Muscle layer of colon (tissue), 2 donors: ENCODE measurements around the gene HPDL.

Experiments
- H3K27ac ChIP-seq: one replicate; pipeline ENCODE4 v1.7.0; 2013; ENCODE audit warnings: low read depth, mild to moderate bottlenecking, low read length, moderate library complexity
- H3K27me3 ChIP-seq, 2 donors: one replicate each; pipeline ENCODE4 v1.7.0; 2013; ENCODE audit warnings: low read length in 2 of 2, mild to moderate bottlenecking in 2 of 2; ENCODE audit not compliant: insufficient read depth in 2 of 2, control insufficient read depth in 1 of 2
- H3K36me3 ChIP-seq: one replicate; pipeline ENCODE4 v1.7.0; 2013; ENCODE audit warnings: mild to moderate bottlenecking, low read length; ENCODE audit not compliant: insufficient read depth
- H3K4me1 ChIP-seq: one replicate; pipeline ENCODE4 v1.7.0; 2013; ENCODE audit warnings: mild to moderate bottlenecking, low read length; ENCODE audit not compliant: insufficient read depth
- H3K4me3 ChIP-seq, 2 donors: one replicate each; pipeline ENCODE4 v1.7.0; 2013; ENCODE audit warnings: low read length in 2 of 2, low read depth in 1 of 2, mild to moderate bottlenecking in 1 of 2, moderate library complexity in 1 of 2
- H3K9ac ChIP-seq: one replicate; pipeline ENCODE4 v1.7.0; 2013; ENCODE audit warnings: low read length
- H3K9me3 ChIP-seq: one replicate; pipeline ENCODE4 v1.7.0; 2013; ENCODE audit warnings: mild to moderate bottlenecking, low read length
- donor health status: abdominal sarcoma.
- donor health status: Adenocarcinoma of cecum.

Gene HPDL

DNA sequence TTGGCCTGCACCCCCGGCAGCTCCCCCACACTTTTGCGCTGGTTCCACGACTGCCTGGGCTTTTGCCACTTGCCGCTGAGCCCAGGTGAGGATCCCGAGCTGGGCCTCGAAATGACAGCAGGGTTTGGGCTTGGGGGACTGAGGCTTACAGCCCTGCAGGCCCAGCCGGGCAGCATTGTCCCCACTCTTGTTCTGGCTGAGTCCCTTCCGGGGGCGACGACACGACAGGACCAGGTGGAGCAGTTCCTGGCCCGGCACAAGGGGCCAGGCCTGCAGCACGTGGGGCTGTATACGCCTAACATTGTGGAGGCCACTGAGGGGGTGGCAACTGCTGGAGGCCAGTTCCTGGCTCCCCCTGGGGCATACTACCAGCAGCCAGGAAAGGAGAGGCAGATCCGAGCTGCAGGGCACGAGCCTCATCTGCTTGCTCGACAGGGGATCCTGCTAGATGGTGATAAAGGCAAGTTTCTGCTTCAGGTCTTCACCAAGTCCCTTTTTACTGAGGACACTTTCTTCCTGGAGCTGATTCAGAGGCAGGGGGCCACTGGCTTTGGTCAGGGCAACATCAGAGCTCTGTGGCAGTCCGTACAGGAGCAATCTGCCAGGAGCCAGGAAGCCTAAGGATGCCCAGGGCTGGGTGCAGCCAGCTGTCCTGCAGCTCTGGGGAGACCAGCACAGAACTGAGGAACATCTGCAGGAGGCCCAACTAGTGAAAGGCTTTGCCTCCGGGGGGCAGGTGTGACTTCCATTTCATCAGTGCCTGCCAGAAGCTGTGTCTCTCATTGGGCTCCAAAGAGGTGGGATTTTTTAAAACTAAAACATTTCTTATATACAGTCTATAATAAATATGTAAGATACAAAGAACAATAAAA lies 1.2 kb downstream of the HPDL start:
- peak overlapping the region in 1 of 2 donors; percentile 65 for H3K4me3 ChIP-seq

DNA sequence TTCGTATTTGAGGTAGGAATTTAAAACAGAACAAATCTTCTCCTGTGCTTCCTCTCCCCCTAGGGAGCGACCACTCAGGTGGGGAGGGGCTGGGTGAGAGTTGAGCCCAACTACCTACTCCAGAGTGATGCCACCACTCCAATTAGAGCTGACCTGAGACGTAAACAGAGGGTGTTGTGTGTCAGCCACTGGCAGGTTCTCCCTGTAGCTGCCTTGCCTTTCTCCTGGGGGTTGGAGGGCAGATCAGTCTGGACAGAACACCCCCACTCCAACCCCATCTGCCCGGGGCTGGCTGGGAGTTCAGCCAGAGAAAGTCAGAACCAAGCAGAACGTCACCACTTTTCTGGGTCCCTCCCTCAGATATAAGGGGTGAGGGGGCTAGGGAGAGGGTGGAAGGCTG lies 2.0 kb downstream of the HPDL start:
- H3K9ac ChIP-seq = no peak overlapping the region
- H3K36me3 ChIP-seq = peaks cover 31% of the 10 kb centered on the region
- peaks cover 5% of the 10 kb centered on the region for H3K4me1 ChIP-seq
- H3K4me3 ChIP-seq = no peak overlapping the region
- peaks cover 0 to 8% of the 10 kb centered on the region in 2 donors for H3K27me3 ChIP-seq
- no peak overlapping the region for H3K27ac ChIP-seq
- no peaks in the 10 kb centered on the region for H3K9me3 ChIP-seq

More for the DNA sequence above, 1.2 kb downstream of the HPDL start:
- Histone ChIP-seq H3K27me3 (peaks cover 0 to 8% of the 10 kb centered on the region in 2 donors), H3K9ac (no peak overlapping the region), H3K27ac (no peak overlapping the region), H3K9me3 (no peaks in the 10 kb centered on the region), H3K36me3 (peaks cover 23% of the 10 kb centered on the region), H3K4me1 (peaks cover 5% of the 10 kb centered on the region)

DNA sequence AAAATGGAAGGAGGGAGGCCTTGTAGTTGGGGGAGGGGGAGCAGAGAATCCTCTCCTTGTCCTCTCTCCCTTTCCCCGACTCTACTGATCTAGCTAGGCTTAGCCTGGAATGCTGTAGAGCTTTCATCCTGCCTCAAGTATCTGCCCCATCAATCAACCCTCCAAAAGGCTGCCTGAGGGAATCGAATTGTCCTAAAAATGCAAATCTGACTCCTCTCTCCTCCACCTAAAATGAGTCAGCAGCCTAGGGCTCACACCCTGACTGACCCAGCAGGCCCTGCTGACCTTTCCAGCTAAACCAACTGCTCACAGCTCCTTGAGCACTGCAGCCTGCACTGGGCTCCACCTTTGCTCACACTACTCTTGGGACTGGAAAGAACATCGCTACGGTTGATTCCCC lies 2.8 kb downstream of the HPDL start:
- Histone ChIP-seq H3K27ac (no peak overlapping the region), H3K36me3 (peaks cover 38% of the 10 kb centered on the region)

DNA sequence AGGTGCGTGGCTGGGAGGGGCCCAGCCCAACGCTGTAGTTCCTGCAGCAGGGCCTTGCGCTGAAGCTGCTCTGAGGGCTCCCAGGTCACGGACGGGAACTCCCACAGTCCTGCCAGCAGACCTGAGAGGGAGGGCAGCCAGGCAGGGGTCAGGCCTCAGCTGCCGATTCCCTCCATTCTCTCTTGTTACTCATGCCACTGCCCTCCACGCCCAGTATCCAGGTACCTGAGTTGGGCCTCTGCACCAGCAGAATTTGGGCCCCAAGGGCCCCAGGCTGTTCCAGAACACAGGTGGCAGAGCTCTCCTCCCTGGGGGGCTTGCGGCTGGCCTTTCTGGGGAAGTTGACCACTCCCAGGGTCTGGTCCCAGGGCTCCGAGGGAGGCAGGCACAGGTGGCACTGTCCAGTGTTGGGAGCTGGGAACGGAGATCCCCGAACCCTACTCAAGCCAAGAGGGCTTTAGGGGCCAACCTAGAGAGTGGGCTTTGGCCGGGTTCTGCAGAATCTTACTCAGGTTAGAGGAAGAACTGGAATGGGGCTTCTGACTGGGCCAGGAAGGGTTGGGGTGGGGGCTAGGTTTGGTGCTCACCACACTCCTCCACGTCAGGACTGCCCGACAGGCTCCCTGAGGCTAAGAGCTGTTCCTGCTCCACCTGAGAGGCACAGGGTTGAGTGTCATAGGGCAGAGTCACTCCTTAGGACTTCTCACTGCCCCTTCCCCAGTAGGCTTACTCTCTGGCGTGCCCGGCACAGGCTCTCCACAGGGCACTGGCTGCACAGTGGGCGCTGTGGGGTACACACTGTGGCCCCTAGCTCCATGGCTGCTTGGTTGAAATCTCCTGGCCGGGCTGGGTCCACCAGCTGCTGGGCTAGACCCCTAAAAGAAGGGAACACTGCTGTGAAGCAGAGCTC lies 5.0 kb downstream of the HPDL start:
- Histone ChIP-seq H3K27me3 (peaks cover 0 to 8% of the 10 kb centered on the region in 2 donors), H3K36me3 (peaks cover 38% of the 10 kb centered on the region), H3K4me3 (no peak overlapping the region), H3K9ac (no peak overlapping the region), H3K9me3 (no peaks in the 10 kb centered on the region), H3K4me1 (no peaks in the 10 kb centered on the region), H3K27ac (no peak overlapping the region)

More for the DNA sequence above, 2.8 kb downstream of the HPDL start:
- no peaks in the 10 kb centered on the region for H3K9me3 ChIP-seq
- no peak overlapping the region for H3K4me3 ChIP-seq
- no peak overlapping the region for H3K9ac ChIP-seq
- peaks cover 5% of the 10 kb centered on the region for H3K4me1 ChIP-seq
- H3K27me3 ChIP-seq = peaks cover 0 to 8% of the 10 kb centered on the region in 2 donors

DNA sequence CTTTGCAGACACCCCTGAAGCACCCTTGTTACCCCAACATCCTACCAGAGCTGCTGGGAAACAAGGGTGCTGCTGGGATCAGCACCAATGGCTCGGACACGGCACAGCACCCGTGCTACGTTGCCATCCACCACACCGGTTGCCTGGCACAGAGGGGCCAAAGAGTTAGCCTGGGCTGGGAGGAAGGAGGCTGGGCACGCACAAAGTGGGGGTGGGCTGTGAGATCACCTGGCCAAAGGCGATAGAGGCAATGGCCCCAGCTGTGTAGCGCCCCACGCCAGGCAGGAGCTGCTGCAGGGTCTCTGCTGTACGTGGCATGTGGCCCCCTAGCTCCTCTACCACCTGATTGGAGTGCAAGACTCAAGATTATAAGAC lies 5.6 kb downstream of the HPDL start:
- H3K27ac ChIP-seq = no peak overlapping the region
- no peaks in the 10 kb centered on the region for H3K4me1 ChIP-seq
- no peak overlapping the region for H3K4me3 ChIP-seq
- peaks cover 0 to 8% of the 10 kb centered on the region in 2 donors for H3K27me3 ChIP-seq
- no peaks in the 10 kb centered on the region for H3K9me3 ChIP-seq
- peaks cover 38% of the 10 kb centered on the region for H3K36me3 ChIP-seq
- H3K9ac ChIP-seq = no peak overlapping the region

DNA sequence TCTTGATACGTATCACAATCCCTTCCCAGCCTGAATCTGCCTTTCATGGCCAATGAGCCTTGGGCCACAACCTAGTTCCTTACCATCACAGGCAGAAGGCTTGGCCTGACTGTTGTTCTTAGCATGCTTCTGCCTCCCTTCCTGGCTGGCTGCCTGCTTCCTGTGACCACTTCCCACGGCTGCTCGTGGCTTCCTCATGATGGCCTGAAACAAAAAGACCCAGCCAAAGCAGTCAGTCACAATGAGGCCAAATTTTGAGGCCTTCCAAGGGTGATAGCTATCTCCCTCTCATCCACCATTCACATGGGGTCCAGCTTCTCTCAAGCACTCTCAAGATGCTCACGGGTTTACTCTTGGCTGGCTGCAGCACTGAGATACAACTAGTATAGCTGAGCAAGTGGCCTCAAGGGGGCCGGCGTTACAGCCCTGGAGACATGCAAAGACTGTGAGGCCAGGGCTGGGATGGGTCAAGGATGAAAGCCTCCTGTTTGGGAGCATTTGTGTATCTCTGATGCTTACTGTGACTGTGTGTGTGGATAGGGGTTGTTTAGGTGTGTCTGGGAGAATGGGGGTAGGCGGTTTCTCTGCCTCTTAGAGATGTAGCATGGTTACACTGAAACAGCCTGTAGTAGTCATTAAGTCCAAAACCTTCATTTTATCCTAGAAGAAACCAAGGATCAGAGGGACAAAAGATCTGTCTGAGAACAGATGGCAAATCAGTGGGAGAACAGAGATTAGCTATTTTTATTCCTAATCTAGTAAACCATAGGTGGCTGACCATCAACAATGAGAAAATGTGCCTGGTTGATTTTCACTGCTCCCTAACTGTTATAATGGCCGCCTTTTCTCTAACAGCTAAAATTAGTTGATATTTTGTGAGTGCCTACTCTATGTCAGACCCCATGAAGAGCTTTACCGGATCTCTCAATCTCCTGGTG lies 7.9 kb downstream of the HPDL start:
- H3K27me3 ChIP-seq = no peaks in the 10 kb centered on the region
- no peak overlapping the region for H3K9ac ChIP-seq
- H3K4me1 ChIP-seq = no peaks in the 10 kb centered on the region
- H3K27ac ChIP-seq = no peak overlapping the region
- H3K4me3 ChIP-seq = no peak overlapping the region
- no peaks in the 10 kb centered on the region for H3K9me3 ChIP-seq
- H3K36me3 ChIP-seq = peaks cover 35% of the 10 kb centered on the region

DNA sequence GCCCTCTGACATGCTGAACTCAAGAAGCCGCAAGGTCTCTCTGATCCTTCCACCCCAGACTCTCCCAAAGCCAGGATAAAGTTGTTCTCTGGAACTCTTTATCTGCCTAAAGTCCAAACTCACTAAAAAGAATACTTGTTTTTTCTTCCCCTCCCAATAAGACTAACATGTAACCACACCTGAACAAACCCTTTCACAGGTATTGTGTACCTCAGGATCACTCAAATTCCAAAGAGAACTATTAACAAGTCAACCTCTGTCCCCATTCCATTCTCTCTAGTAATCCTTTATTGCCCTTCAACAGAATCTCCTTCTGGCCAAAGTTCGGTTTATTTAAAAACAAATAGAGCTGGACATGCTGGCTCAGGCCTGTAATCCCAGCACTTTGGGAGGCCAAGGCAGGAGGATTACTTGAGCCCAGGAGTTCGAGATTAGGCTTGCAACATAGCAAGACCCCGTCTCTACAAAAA lies 9.2 kb downstream of the HPDL start:
- Histone ChIP-seq H3K9ac (no peak overlapping the region), H3K4me3 (no peak overlapping the region), H3K4me1 (peaks cover 3% of the 10 kb centered on the region), H3K27ac (no peak overlapping the region), H3K36me3 (peaks cover 35% of the 10 kb centered on the region), H3K9me3 (no peaks in the 10 kb centered on the region), H3K27me3 (no peaks in the 10 kb centered on the region)

DNA sequence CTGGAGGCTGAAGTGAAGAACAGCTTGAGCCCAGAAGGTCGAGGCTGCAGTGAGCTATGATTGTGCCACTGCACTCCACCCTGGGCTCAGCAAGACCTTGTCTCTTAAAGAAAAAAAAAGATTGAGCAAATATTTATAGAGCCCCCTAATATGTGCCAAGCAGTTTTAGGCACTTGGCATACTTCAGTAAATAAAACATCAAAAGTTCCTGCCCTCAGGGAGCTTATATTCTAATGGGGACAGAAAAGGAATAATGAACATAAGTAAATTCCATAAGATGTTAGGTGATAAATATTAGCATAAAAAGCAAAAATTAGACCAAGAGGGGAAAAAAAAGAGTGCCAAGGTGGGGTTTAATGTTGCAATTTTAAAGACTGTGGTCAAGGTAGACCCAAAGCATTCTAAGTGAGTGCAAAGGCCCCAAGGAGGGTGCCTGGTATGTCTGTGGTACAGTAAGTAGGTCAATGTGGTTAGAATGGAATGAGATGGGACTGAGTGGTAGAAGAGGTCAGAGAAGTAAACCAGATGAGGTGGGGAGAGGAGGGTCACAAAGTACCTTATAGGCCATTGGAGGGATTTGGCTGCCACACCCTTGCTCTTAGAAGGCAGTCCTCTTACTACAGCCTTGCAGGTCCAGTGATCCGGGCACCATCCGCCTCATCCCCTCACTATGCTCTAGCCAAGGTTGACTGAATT lies 11.1 kb downstream of the HPDL start:
- Histone ChIP-seq H3K4me3 (no peak overlapping the region), H3K27ac (no peak overlapping the region), H3K9ac (no peak overlapping the region), H3K4me1 (peaks cover 16% of the 10 kb centered on the region), H3K36me3 (peaks cover 34% of the 10 kb centered on the region), H3K9me3 (no peaks in the 10 kb centered on the region), H3K27me3 (no peaks in the 10 kb centered on the region)

DNA sequence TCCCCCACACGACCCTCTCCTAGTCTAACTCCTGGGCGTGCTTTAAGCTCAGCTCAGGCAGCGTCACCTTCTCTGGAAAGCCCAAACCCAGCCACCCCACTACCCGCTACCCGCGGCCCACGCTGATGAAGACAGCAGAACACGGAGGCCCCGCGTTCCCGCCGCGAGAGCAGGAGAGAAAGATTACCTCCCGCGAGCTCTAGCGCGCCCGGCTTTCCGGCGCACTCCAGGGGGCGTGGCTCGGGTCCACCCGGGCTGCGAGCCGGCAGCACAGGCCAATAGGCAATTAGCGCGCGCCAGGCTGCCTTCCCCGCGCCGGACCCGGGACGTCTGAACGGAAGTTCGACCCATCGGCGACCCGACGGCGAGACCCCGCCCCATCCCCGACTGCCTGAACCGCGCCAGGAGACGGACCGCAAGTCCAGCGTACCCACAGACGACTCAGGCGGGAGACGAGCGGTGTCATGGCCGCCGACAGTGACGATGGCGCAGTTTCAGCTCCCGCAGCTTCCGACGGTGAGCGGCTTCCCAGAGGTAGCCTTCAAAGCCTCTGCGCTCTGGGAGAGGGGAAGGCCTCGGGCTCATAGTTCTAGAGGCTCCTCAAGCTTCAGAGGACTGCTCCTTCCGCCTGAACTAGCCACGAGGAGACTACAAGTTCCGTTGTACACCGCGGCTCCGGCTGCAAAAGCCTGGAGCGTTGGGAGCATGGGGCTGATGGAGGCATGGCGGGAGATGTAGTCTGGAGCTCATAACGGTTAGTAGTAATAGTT lies 13.3 kb downstream of the HPDL start, which contains the start of the genes MUTYH and TOE1:
MUTYH (minus strand) TSS at position 652 of the 770 bp plus-strand sequence. CDS start 5,935 bp downstream, outside the sequence.
TOE1 (plus strand) TSS at position 382 of the 770 bp plus-strand sequence; CDS start at position 465, 83 bp downstream.
- Histone ChIP-seq H3K9ac (peak within 1 kb of the TSS; percentile 91), H3K9me3 (no peaks in the 10 kb centered on the region), H3K27me3 (no peaks in the 10 kb centered on the region), H3K27ac (peak within 1 kb of the TSS; percentile 96), H3K4me1 (peaks cover 16% of the 10 kb centered on the region), H3K4me3 (peak within 1 kb of the TSS; percentile 72 to 93), H3K36me3 (peaks cover 40% of the 10 kb centered on the region)
